ENCODE data around the gene ADAM10.
A peak's percentile ranks its signal among the peaks of the same experiment; 100 is the strongest.
"Not testable (repeated sequence)": the region's sequence is repeated elsewhere in the genome, so short reads cannot be mapped to it uniquely, and the experiment has no call there.

ADAM10 gene

DNA sequence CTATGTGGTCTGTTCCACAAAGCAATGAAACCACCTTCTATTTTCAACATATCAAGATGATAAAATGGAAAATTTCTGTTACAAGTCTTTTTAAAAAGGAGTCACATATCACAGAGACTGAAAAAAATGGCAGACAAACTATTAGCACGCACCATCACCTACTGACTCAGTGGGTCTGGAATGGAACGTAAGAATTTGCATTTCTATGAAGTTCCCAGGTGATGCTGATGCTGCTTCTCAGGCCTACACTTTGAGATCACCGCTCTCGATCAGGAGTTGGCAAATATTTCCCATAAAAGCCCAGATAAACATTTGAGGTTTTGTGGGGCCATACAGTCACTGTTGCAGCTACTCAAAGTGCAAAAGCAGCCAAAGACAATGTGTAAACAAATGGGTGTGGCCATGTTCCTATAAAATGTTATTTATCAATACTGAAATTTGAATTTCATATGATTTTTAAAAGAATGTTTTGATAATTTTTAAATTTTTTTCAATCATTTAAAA, 142.9 kb downstream of the ADAM10 start:
- Histone ChIP-seq H3K27me3 (ENCODE audit: control insufficient read depth, insufficient read depth, low read length) (no peaks in the 10 kb centered on the region), H3K4me1 (ENCODE audit: control insufficient read depth, insufficient read depth, low read length) (peaks cover 3% of the 10 kb centered on the region; the same call in 1 of the 2 replicates), H3K27ac (ENCODE audit: low read depth, low read length) (no peak overlapping the region), H3K9me3 (ENCODE audit: control insufficient read depth, insufficient read depth, low read depth, low read length) (no peaks in the 10 kb centered on the region), H3K36me3 (ENCODE audit: control insufficient read depth, insufficient read depth, low read length) (peaks cover 34% of the 10 kb centered on the region), H3K4me3 (ENCODE audit: low read depth, low read length) (no peak overlapping the region), H3K9ac (ENCODE audit: low read length) (no peak overlapping the region)

DNA sequence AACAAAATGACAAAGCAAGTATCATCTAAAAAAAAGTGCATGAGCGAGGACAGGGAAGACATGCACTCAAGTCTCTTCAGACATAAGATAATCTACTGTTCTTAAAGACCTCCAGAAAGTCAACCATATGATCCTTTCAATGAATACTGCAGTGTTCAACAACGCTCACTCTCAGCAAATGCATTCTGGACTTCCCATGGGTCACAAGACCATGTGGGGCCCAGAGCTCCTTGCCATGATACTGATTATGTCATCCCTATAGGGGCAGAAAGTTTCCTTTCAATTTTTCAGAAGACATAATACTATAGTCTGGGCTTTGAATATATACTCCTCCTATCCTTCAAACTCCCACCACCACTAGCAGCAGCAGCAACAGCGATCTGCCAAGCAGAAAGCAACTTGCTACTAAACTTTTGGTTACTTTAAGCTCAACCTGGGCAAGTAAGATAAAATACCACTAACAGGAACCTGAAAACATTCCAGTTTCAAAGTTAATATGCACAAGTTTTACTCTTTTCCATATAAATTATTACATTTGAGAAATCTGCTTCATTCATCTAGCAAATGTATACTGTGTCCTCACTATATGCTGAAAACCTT, 143.5 kb downstream of the ADAM10 start:
- H3K4me3 ChIP-seq (ENCODE audit: low read depth, low read length) = no peak overlapping the region
- peaks cover 3% of the 10 kb centered on the region; the same call in 1 of the 2 replicates for H3K4me1 ChIP-seq (ENCODE audit: control insufficient read depth, insufficient read depth, low read length)
- H3K9me3 ChIP-seq (ENCODE audit: control insufficient read depth, insufficient read depth, low read depth, low read length) = no peaks in the 10 kb centered on the region
- peaks cover 36% of the 10 kb centered on the region for H3K36me3 ChIP-seq (ENCODE audit: control insufficient read depth, insufficient read depth, low read length)
- no peak overlapping the region for H3K27ac ChIP-seq (ENCODE audit: low read depth, low read length)
- H3K27me3 ChIP-seq (ENCODE audit: control insufficient read depth, insufficient read depth, low read length) = no peaks in the 10 kb centered on the region
- H3K9ac ChIP-seq (ENCODE audit: low read length) = no peak overlapping the region

DNA sequence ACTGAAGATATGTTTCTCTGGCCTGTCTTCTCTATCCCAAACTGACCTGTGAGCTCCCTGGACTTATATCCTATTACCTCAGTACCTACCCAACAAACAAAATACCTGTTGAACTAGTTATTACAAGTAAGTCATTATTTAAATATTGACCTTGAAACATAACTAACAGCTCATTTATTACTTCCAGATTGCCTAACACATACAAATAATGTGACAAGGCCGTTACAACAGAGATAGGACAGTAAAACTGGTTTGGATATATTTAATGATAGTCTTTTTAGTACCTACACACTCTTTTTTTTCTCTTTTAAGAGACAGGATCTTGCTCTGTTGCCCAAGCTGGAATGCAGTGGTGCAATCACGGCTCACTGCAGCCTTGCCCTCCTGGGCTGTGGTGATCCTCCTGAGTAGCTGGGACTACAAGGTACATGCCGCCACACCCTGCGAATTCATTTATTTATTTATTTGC, 145.0 kb downstream of the ADAM10 start:
- H3K9ac ChIP-seq (ENCODE audit: low read length) = no peak overlapping the region
- H3K9me3 ChIP-seq (ENCODE audit: control insufficient read depth, insufficient read depth, low read depth, low read length) = no peaks in the 10 kb centered on the region
- H3K4me1 ChIP-seq (ENCODE audit: control insufficient read depth, insufficient read depth, low read length) = peaks cover 3% of the 10 kb centered on the region; the same call in 1 of the 2 replicates
- H3K36me3 ChIP-seq (ENCODE audit: control insufficient read depth, insufficient read depth, low read length) = peaks cover 25% of the 10 kb centered on the region
- H3K27me3 ChIP-seq (ENCODE audit: control insufficient read depth, insufficient read depth, low read length) = no peaks in the 10 kb centered on the region
- no peak overlapping the region for H3K27ac ChIP-seq (ENCODE audit: low read depth, low read length)
- no peak overlapping the region for H3K4me3 ChIP-seq (ENCODE audit: low read depth, low read length)

DNA sequence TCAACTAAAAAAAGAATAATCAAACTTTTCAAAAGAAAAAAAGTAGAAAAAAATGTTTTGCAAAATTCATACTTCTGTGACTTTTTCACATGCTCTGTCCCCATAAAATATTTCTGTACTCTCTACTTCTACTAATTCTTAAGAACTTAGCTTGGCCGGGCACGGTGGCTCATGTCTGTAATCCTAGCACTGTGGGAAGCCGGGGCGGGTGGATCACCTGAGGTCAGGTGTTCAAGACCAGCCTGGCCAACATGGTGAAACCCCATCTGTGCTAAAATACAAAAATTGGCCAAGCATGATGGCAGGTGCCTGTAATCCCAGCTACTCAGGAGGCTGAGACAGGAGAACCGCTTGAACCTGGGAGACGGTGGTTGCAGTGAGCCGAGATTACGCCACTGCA, 145.6 kb downstream of the ADAM10 start:
- not testable (repeated sequence) for H3K9ac ChIP-seq (ENCODE audit: low read length); H3K27ac ChIP-seq (ENCODE audit: low read depth, low read length); H3K27me3 ChIP-seq (ENCODE audit: control insufficient read depth, insufficient read depth, low read length); H3K4me1 ChIP-seq (ENCODE audit: control insufficient read depth, insufficient read depth, low read length); H3K9me3 ChIP-seq (ENCODE audit: control insufficient read depth, insufficient read depth, low read depth, low read length); H3K4me3 ChIP-seq (ENCODE audit: low read depth, low read length)
- peaks cover 25% of the 10 kb centered on the region for H3K36me3 ChIP-seq (ENCODE audit: control insufficient read depth, insufficient read depth, low read length)

DNA sequence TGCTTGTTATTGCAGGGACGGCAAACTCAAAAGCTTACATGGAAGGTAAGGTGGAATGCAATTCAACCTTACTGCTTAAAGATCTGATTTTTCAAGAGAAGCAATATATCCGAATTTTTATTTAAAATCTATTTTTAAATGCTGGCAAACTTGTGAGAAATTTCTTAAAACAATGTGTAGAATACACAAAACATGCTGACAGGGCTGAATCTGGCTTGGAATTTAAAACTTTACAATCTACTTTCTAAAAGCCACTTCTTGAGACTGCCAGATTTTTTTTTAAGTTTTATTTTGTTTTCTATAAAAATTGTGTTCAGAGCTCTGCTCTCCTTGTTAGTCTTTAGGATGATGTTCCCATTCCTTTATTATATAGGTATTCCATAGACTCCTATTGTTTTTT, 146.7 kb downstream of the ADAM10 start:
- no peak overlapping the region for H3K27ac ChIP-seq (ENCODE audit: low read depth, low read length)
- H3K27me3 ChIP-seq (ENCODE audit: control insufficient read depth, insufficient read depth, low read length) = no peaks in the 10 kb centered on the region
- peaks cover 25% of the 10 kb centered on the region for H3K36me3 ChIP-seq (ENCODE audit: control insufficient read depth, insufficient read depth, low read length)
- no peaks in the 10 kb centered on the region for H3K9me3 ChIP-seq (ENCODE audit: control insufficient read depth, insufficient read depth, low read depth, low read length)
- H3K4me3 ChIP-seq (ENCODE audit: low read depth, low read length) = no peak overlapping the region
- H3K9ac ChIP-seq (ENCODE audit: low read length) = no peak overlapping the region
- H3K4me1 ChIP-seq (ENCODE audit: control insufficient read depth, insufficient read depth, low read length) = peaks cover 6% of the 10 kb centered on the region

DNA sequence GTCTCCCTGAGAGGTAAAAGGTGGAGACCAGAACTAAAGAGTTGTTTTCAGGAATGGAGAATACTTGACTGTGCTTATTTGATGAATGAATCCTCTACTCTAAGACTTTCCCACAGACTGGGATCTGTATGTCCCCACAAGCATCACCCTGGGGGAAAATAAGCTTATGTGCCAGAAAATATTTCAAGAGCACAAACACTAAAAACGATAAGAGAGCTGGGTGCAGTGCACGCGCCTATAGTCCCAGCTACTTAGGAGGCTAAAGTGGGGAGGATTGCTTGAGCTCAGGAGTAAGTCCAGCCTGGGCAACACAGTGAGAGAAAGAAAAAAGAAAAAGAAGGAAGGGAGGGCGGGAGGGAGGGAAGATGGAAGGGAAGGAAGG, 150.7 kb downstream of the ADAM10 start:
- Histone ChIP-seq H3K27ac (ENCODE audit: low read depth, low read length) (peak overlapping the region; percentile 22; the same call in 1 of the 2 replicates), H3K9ac (ENCODE audit: low read length) (no peak overlapping the region), H3K9me3 (ENCODE audit: control insufficient read depth, insufficient read depth, low read depth, low read length) (no peaks in the 10 kb centered on the region), H3K4me1 (ENCODE audit: control insufficient read depth, insufficient read depth, low read length) (peaks cover 3% of the 10 kb centered on the region), H3K36me3 (ENCODE audit: control insufficient read depth, insufficient read depth, low read length) (peaks cover 23% of the 10 kb centered on the region), H3K27me3 (ENCODE audit: control insufficient read depth, insufficient read depth, low read length) (no peaks in the 10 kb centered on the region), H3K4me3 (ENCODE audit: low read depth, low read length) (no peak overlapping the region)

DNA sequence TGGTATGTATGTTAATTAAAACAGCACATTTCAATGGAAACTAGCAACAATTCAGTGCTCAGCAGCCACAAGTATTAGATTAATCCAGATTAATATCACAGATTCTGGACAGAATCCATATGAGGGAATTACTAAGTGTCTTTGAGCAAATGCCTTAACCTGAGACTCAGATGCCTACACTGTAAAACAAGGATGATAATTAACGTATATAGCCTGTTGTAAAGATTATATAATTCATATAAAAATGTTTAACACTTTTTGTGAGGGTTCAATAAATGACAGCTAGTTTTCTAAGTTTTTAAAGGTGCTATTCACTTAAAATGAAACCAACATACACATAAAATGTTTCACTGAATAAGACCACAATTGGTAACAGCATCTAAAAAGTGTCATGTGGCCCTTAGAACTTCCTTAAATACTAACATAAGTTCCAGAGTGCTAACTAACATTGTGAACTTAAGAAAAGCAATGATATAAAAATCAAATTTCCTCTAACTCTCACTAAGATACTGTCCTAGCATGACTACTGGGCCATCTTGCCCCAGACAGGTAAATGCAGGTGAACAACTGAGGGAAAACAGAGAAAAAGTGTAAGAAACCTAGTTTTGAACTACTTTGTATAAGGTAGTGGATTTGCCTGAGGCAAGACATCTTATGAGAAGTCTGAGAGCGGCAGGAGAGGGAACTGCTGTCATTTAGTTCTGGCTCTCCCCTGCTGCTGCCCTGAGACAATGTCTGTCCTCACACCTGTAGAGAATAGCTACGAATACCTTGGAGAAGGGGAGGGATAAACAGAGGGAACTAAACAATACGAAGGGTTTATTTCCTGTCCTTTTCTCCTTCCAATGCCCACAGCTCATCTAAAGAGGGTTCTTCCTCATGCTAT, 151.3 kb downstream of the ADAM10 start:
- no peaks in the 10 kb centered on the region for H3K27me3 ChIP-seq (ENCODE audit: control insufficient read depth, insufficient read depth, low read length)
- H3K4me3 ChIP-seq (ENCODE audit: low read depth, low read length) = no peak overlapping the region
- H3K36me3 ChIP-seq (ENCODE audit: control insufficient read depth, insufficient read depth, low read length) = peaks cover 19% of the 10 kb centered on the region
- H3K4me1 ChIP-seq (ENCODE audit: control insufficient read depth, insufficient read depth, low read length) = peaks cover 3% of the 10 kb centered on the region
- H3K27ac ChIP-seq (ENCODE audit: low read depth, low read length) = peak overlapping the region; percentile 22; the same call in 1 of the 2 replicates
- H3K9ac ChIP-seq (ENCODE audit: low read length) = no peak overlapping the region
- no peaks in the 10 kb centered on the region for H3K9me3 ChIP-seq (ENCODE audit: control insufficient read depth, insufficient read depth, low read depth, low read length)

DNA sequence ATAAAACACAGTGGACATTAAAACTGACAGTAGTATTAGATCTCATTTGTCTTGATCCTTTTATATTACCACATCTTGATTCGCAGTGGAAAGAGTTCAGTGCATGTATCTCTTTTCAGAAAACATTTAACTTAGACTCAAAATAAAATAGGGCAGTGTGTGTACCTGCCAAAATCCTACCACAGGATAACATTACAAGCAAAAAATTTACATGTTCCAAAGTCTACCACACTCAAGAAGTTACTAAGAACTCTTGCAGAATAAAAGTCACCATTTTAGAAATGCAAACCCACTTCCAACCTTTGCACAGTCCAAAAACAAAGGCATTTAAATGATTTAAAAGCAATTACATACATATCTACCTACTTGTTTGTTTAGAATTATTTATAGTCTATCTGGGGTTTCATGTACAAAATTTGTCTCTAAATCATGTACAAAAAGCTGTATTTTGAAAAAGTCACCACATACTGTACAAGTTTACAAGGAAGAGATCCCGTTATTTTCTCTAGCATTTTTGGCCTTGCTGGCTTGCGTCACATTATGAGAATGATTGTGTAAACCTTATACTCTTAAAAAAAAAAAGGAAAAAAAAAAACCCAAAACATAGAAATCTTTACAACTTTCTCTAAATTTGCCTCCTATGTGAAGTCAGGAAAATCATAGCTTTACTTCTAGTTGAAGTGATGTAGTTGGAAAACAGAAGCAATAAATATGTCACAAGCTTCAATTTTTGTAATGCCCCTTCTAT, 153.8 kb downstream of the ADAM10 start:
- Histone ChIP-seq H3K36me3 (ENCODE audit: control insufficient read depth, insufficient read depth, low read length) (peaks cover 12% of the 10 kb centered on the region), H3K9ac (ENCODE audit: low read length) (no peak overlapping the region), H3K27me3 (ENCODE audit: control insufficient read depth, insufficient read depth, low read length) (no peaks in the 10 kb centered on the region), H3K27ac (ENCODE audit: low read depth, low read length) (no peak overlapping the region), H3K4me3 (ENCODE audit: low read depth, low read length) (no peak overlapping the region), H3K4me1 (ENCODE audit: control insufficient read depth, insufficient read depth, low read length) (peaks cover 3% of the 10 kb centered on the region), H3K9me3 (ENCODE audit: control insufficient read depth, insufficient read depth, low read depth, low read length) (no peaks in the 10 kb centered on the region)

DNA sequence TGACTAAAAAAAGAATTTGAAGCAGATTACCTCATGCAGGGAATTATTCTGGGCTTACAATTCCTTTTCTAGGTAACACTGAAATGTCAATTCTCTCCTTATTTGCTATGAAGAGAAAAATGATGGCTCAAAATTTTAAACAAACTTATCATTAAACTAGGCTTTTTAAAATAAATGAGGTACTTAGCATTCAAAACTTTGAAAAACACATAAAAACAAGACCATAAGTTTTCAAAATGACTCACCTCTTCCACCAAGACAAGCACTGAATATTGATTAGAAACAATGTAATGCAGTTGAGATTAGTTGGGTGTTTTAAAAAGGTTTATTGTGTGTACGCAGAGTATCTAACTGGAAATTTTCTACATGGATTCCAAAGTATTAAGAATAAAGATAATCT, 154.6 kb downstream of the ADAM10 start:
- Histone ChIP-seq H3K36me3 (ENCODE audit: control insufficient read depth, insufficient read depth, low read length) (peaks cover 12% of the 10 kb centered on the region), H3K9ac (ENCODE audit: low read length) (no peak overlapping the region), H3K9me3 (ENCODE audit: control insufficient read depth, insufficient read depth, low read depth, low read length) (no peaks in the 10 kb centered on the region), H3K4me3 (ENCODE audit: low read depth, low read length) (no peak overlapping the region), H3K27me3 (ENCODE audit: control insufficient read depth, insufficient read depth, low read length) (no peaks in the 10 kb centered on the region), H3K4me1 (ENCODE audit: control insufficient read depth, insufficient read depth, low read length) (peaks cover 6% of the 10 kb centered on the region), H3K27ac (ENCODE audit: low read depth, low read length) (no peak overlapping the region)

DNA sequence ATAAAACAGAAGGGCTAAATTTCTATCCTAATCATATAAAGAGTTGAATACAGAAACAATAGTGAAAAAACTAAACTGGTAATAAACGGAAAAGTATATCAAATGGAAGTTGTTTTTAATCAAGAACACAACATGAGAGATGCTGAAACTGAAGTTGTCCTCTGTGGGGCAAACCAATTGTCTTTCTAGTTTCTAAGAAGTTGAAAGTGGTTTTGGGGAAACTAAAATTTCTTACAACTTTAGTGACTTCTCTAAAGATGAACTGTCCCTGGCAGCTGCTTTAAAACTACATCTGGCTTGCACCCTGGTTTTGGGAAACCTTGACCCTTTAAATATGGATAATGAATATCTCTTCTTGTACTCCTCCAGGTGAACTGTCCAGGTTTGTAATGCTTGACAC, 155.6 kb downstream of the ADAM10 start:
- H3K9ac ChIP-seq (ENCODE audit: low read length) = no peak overlapping the region
- H3K27me3 ChIP-seq (ENCODE audit: control insufficient read depth, insufficient read depth, low read length) = no peaks in the 10 kb centered on the region
- H3K4me1 ChIP-seq (ENCODE audit: control insufficient read depth, insufficient read depth, low read length) = peaks cover 6% of the 10 kb centered on the region
- peaks cover 12% of the 10 kb centered on the region for H3K36me3 ChIP-seq (ENCODE audit: control insufficient read depth, insufficient read depth, low read length)
- no peaks in the 10 kb centered on the region for H3K9me3 ChIP-seq (ENCODE audit: control insufficient read depth, insufficient read depth, low read depth, low read length)
- no peak overlapping the region for H3K4me3 ChIP-seq (ENCODE audit: low read depth, low read length)
- no peak overlapping the region for H3K27ac ChIP-seq (ENCODE audit: low read depth, low read length)
